HFFc6 (cell line): ENCODE measurements around the gene DAG1. TPM values are rescaled to one million over a fixed set of nuclear protein-coding genes. Genes with fewer than 3 reads are reported as not detected.
A peak's percentile ranks its signal among the peaks of the same experiment; 100 is the strongest.

ENCODE experiments used
- DNase-seq: peaks from one replicate; pipeline ENCODE4 v3.0.0-alpha.2; 2018
- H3K27ac Mint-ChIP-seq: 2 replicates; pipeline ENCODE4 v1.8.0; 2020; ENCODE audit warnings: mild to moderate bottlenecking, mixed read lengths
- H3K27me3 Mint-ChIP-seq: 2 replicates; pipeline ENCODE4 v1.8.0; 2021; ENCODE audit warnings: mild to moderate bottlenecking, moderate library complexity, mixed read lengths; ENCODE audit not compliant: insufficient read depth
- H3K36me3 Mint-ChIP-seq: 2 replicates; pipeline ENCODE4 v1.8.0; 2021; ENCODE audit warnings: low read depth, mixed read lengths
- H3K4me1 Mint-ChIP-seq: 2 replicates; pipeline ENCODE4 v1.8.0; 2020; ENCODE audit warnings: low read depth, mixed read lengths
- H3K4me3 Mint-ChIP-seq: 2 replicates; pipeline ENCODE4 v1.8.0; 2020; ENCODE audit warnings: mild to moderate bottlenecking, moderate library complexity, mixed read lengths
- H3K9me3 Mint-ChIP-seq: 2 replicates; pipeline ENCODE4 v1.8.0; 2020; ENCODE audit warnings: mild to moderate bottlenecking, mixed read lengths
- CTCF ChIP-seq: fragments of 200-600 bp; sonication (generic); IDR thresholded peaks from 2 replicates; pipeline ENCODE4 v1.5.0; 2021; ENCODE audit warnings: antibody characterized with exemption, mild to moderate bottlenecking
- total RNA-seq, 6 experiments: library from RNA; stranded (reverse); fragmentation: NEBNext Ultra II Directional; extraction: Animal tissue kit (Norgen Biotek cat#: 25700); gene quantifications; 2 replicates in 1 of 6; 3 replicates in 5 of 6; pipeline ENCODE4 v1.2.3, GENCODE V29; 2021

The DAG1 gene
- total RNA-seq, 6 experiments from 2014 or later: 101 to 121 (median 106) TPM

- TF ChIP-seq CTCF: peak; percentile 92
- 0 out of 2 replicates have a peak overlapping the region, but pooled peaks have one; percentile 40 for H3K27ac Mint-ChIP-seq
Measured at GRCh38 chr3:49539659-49540560, 69.8 kb downstream of the DAG1 start.

DNA sequence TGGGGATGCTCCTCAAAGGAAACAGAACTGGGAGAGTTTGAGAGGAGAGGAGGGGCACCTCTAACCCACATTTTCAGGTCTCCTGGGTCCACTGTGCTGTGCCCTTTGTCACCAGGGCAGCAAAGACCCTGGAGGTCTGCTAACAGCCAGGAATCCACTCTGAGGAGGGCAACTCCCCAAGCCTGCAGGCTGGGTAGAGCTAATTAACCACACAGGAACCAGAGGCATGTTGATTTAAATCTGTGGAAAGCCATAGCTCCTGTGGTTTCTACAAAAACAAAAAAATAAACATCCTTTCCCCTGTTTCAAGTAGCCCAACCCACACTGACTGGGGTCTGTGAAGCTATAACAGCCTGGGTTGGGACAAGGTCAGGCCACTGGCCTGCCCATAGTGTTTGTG lies 82.0 kb downstream of the DAG1 start:
- TF ChIP-seq CTCF: no peak
- peaks cover 12% of the 10 kb centered on the region for H3K4me1 Mint-ChIP-seq
- no peaks in the 10 kb centered on the region for H3K9me3 Mint-ChIP-seq
- no peak overlapping the region for H3K27ac Mint-ChIP-seq
- no peaks in the 10 kb centered on the region for H3K36me3 Mint-ChIP-seq
- H3K4me3 Mint-ChIP-seq: no peak overlapping the region
- H3K27me3 Mint-ChIP-seq: peaks cover 34% of the 10 kb centered on the region
- no peak for DNase-seq

More at GRCh38 chr3:49539659-49540560, 69.8 kb downstream of the DAG1 start:
- Mint-ChIP-seq H3K36me3 (no peaks in the 10 kb centered on the region), H3K4me1 (peaks cover 21% of the 10 kb centered on the region; the same call in 1 of the 2 replicates), H3K4me3 (peak overlapping the region; percentile 81), H3K27me3 (peaks cover 21% of the 10 kb centered on the region), H3K9me3 (no peaks in the 10 kb centered on the region)
- peak; percentile 92 for DNase-seq

GRCh38 chr3:49553324-49553691 lies 83.2 kb downstream of the DAG1 start:
- no peak for TF ChIP-seq CTCF
- Mint-ChIP-seq H3K27ac (peak overlapping the region; percentile 71; the same call in 1 of the 2 replicates), H3K27me3 (peaks cover 29% of the 10 kb centered on the region), H3K4me3 (peak overlapping the region; percentile 89), H3K36me3 (no peaks in the 10 kb centered on the region), H3K4me1 (peaks cover 12% of the 10 kb centered on the region), H3K9me3 (no peaks in the 10 kb centered on the region)
- DNase-seq: peak; percentile 32

DNA sequence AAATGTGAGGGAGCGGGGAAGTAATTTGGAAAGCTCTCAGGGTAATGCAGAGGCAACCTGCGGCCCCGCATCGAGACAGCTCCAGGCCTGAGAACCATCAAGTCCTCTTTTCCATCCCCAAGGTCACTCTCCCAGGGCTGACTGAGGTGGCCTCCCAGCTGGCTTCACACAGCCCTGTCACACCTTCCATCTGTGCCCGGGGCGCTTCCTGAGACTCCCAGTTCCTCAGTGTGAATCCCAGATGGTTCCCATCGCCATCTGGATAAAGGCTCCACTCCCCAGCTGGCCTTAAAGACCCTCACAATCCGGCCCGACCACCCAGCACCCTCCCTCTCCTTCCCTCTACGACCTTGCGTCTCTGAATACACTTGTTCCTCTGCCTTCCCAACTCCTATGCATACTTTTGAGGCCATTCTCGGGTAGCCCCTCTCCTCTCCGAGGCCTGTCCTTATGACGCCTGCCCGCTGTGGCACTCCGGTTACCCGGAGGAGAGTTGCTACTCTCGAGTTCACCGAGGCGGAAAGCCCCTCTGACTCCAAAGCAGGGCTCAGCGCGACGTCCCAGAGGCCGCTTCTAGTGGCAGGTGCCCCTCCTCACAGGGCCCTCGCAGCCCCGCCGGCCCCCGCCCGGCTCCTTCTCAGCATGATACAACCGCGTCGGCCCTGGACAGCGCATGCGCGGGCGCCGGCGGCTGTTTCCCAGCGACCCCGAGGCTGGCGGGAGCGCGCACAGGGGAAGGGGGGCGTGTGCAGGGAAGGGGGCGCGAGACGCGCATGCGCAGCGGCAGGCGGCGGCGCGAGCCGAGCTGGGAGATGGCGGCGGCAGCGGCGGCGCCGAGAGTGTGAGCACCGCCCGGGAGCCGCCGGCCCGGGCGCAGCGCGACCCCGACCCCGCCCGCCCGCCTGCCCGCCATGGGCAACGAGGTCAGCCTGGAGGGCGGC lies 83.9 kb downstream of the DAG1 start, which contains the start of gene BSN:
BSN (plus strand) TSS at position 786 of the 941 bp plus-strand sequence; CDS start at position 912, 126 bp downstream.
- no peaks in the 10 kb centered on the region for H3K36me3 Mint-ChIP-seq
- peak; percentile 79 for DNase-seq
- no peak for TF ChIP-seq CTCF
- H3K4me3 Mint-ChIP-seq: peak within 1 kb of the TSS; percentile 89
- H3K9me3 Mint-ChIP-seq: no peaks in the 10 kb centered on the region
- peak within 1 kb of the TSS; percentile 71; the same call in 1 of the 2 replicates for H3K27ac Mint-ChIP-seq
- H3K27me3 Mint-ChIP-seq: peaks cover 22% of the 10 kb centered on the region
- peaks cover 12% of the 10 kb centered on the region for H3K4me1 Mint-ChIP-seq

- no peaks in the 10 kb centered on the region; the same call in 1 of the 2 replicates for H3K9me3 Mint-ChIP-seq
- 0 out of 2 replicates have a peak, but pooled peaks cover 4% of the 10 kb centered on the region for H3K36me3 Mint-ChIP-seq
- peaks cover 12% of the 10 kb centered on the region for H3K4me1 Mint-ChIP-seq
- DNase-seq: no peak
- H3K4me3 Mint-ChIP-seq: peak overlapping the region; percentile 60
- TF ChIP-seq CTCF: no peak
- no peak overlapping the region for H3K27ac Mint-ChIP-seq
- peaks cover 16% of the 10 kb centered on the region for H3K27me3 Mint-ChIP-seq
Measured at GRCh38 chr3:49554633-49555265, 84.7 kb downstream of the DAG1 start.
